OCI-LY3 (cell line): ENCODE results near the gene WRNIP1.
A peak's percentile ranks its signal among the peaks of the same experiment; 100 is the strongest.
"Not testable (repeated sequence)": the region's sequence is repeated elsewhere in the genome, so short reads cannot be mapped to it uniquely, and the experiment has no call there.

Source experiments
- H2AFZ ChIP-seq: fragments of 200-600, 300-600 bp; shearing (Covaris generic); 2 replicates; pipeline ENCODE4 v1.6.0; 2014; ENCODE audit warnings: antibody characterized with exemption, low read depth, low read length
- H3K27ac ChIP-seq: fragments of 200-600, 300-600 bp; sonication (generic); 2 replicates; pipeline ENCODE4 v1.5.1; 2014; ENCODE audit warnings: mild to moderate bottlenecking, low read length, moderate library complexity, mixed read lengths
- H3K27me3 ChIP-seq: fragments of 200-600, 300-600 bp; sonication (generic); 2 replicates; pipeline ENCODE4 v1.6.1; 2014; ENCODE audit warnings: low read depth, low read length, mixed read lengths
- H3K36me3 ChIP-seq: fragments of 200-600, 300-600 bp; sonication (generic); replicated peaks from 2 replicates; pipeline ENCODE3; 2014; ENCODE audit warnings: low read depth, low read length, mixed read lengths
- H3K4me1 ChIP-seq: fragments of 300-600, 200-600 bp; sonication (generic); 2 replicates; pipeline ENCODE4 v1.6.1; 2014; ENCODE audit warnings: low read length, mixed read lengths
- H3K4me2 ChIP-seq: fragments of 200-600, 300-600 bp; sonication (generic); 2 replicates; pipeline ENCODE4 v1.6.1; 2014; ENCODE audit warnings: low read length, mixed read lengths
- H3K4me3 ChIP-seq: fragments of 300-600, 200-600 bp; sonication (generic); 2 replicates; pipeline ENCODE4 v1.5.1; 2014; ENCODE audit warnings: antibody characterized with exemption, mild to moderate bottlenecking, low read length, moderate library complexity
- H3K79me2 ChIP-seq: fragments of 300-600, 200-600 bp; shearing (Covaris generic); 2 replicates; pipeline ENCODE4 v1.6.1; 2014; ENCODE audit warnings: mild to moderate bottlenecking, low read length, mixed read lengths
- H3K9ac ChIP-seq: fragments of 300-600, 200-600 bp; shearing (Covaris generic); 2 replicates; pipeline ENCODE4 v1.6.0; 2014; ENCODE audit warnings: mild to moderate bottlenecking, low read length, moderate library complexity
- H3K9me3 ChIP-seq: fragments of 200-600, 300-600 bp; shearing (Covaris generic); 2 replicates; pipeline ENCODE4 v1.6.1; 2014; ENCODE audit warnings: low read length, mixed read lengths; ENCODE audit not compliant: insufficient read depth
- H4K20me1 ChIP-seq: fragments of 200-600, 300-600 bp; sonication (generic); 2 replicates; pipeline ENCODE4 v1.6.1; 2016; ENCODE audit warnings: low read length, mixed read lengths; ENCODE audit not compliant: insufficient read depth
- EZH2phosphoT487 ChIP-seq: fragments of 200-600 bp; shearing (Covaris generic); IDR thresholded peaks from 2 replicates; pipeline ENCODE4 v1.6.1; 2018; ENCODE audit warnings: antibody characterized with exemption, mixed run types, low read depth
- TF ChIP-seq, protein P1 (sequence below): fragments of 200-600, 300-600 bp; sonication (generic); IDR thresholded peaks from 2 replicates; pipeline ENCODE4 v1.5.1; 2014; ENCODE audit warnings: antibody characterized with exemption, low read length, low read depth

WRNIP1 gene

DNA sequence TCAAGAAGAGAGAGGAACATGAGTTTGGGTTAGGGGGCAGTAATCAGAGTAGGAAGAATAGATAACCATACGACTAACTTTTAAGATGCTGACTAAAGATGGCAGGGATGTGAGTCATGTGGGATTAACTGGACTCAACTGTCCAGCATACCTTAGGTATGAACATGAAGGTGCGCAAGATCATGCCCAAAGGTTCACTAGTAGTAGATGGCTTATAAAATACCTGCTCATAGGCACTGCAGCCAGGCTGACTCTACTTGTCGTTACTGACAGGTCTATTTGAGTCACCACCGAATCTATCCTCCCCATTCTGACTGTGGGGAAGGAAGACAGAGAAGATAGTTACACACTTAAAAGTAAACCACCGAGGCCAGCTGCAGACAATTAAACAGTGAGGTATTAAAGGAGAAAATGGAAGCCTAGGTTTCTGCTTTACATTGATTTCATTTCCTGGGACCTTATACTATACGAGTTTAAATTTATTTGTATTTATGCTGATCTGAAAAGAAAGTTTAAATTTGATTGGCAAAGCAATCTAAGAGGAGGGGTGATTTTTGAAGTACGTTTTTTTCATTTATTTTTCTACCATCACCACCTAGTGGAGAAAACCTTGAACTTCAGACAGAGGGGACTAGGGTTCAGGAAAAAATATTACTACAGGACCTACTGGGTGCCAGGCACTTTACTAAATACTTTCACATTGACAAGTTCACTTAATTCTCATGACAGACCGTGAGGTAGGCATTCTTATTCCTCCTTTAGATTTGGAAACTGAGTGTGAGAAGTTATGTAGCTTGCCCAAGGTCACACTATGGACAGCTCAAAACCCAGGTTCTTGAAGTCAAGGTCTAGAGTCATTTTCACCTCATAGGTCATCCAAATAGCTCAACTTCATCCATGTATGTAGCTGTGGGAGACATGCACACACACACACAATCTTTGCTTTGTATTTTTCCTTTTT is 4.0 kb upstream of the WRNIP1 start:
- Histone ChIP-seq H3K27me3 (no peaks in the 10 kb centered on the region), H3K79me2 (peaks cover 6% of the 10 kb centered on the region), H3K9ac (no peak overlapping the region), H4K20me1 (no peaks in the 10 kb centered on the region), H2AFZ (peak overlapping the region; percentile 93), H3K9me3 (no peaks in the 10 kb centered on the region), H3K36me3 (no peaks in the 10 kb centered on the region), H3K4me1 (peaks cover 4% of the 10 kb centered on the region), H3K4me2 (peak overlapping the region; percentile 57), H3K4me3 (peak overlapping the region; percentile 53), H3K27ac (no peak overlapping the region)
- no peak for TF ChIP-seq EZH2phosphoT487
- TF ChIP-seq, protein P1, sequence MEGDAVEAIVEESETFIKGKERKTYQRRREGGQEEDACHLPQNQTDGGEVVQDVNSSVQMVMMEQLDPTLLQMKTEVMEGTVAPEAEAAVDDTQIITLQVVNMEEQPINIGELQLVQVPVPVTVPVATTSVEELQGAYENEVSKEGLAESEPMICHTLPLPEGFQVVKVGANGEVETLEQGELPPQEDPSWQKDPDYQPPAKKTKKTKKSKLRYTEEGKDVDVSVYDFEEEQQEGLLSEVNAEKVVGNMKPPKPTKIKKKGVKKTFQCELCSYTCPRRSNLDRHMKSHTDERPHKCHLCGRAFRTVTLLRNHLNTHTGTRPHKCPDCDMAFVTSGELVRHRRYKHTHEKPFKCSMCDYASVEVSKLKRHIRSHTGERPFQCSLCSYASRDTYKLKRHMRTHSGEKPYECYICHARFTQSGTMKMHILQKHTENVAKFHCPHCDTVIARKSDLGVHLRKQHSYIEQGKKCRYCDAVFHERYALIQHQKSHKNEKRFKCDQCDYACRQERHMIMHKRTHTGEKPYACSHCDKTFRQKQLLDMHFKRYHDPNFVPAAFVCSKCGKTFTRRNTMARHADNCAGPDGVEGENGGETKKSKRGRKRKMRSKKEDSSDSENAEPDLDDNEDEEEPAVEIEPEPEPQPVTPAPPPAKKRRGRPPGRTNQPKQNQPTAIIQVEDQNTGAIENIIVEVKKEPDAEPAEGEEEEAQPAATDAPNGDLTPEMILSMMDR: peak; percentile 55

DNA sequence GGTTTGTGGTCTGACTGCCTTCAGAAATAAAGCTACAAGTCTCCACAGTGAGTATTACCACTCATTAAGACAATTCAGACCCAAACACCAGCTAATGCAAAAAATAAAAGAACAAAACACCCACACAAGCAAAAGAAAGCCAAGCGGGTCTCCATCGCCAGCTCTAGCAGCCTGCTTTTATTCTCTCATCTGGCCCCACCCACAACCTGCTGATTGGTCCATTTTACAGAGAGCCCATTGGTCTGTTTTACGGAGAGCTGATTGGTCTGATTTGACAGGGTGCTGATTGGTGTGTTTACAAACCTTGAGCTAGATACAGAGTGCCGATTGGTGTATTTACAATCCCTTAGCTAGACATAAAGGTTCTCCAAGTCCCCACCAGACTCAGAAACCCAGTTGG is 2.3 kb upstream of the WRNIP1 start:
- not testable (repeated sequence) for H3K9me3 ChIP-seq, H2AFZ ChIP-seq, H3K4me2 ChIP-seq, H3K27me3 ChIP-seq, H3K9ac ChIP-seq, H3K4me3 ChIP-seq, H3K36me3 ChIP-seq, H3K27ac ChIP-seq
- Histone ChIP-seq H3K79me2 (peaks cover 23% of the 10 kb centered on the region), H3K4me1 (peaks cover 13% of the 10 kb centered on the region), H4K20me1 (peaks cover 15% of the 10 kb centered on the region)

DNA sequence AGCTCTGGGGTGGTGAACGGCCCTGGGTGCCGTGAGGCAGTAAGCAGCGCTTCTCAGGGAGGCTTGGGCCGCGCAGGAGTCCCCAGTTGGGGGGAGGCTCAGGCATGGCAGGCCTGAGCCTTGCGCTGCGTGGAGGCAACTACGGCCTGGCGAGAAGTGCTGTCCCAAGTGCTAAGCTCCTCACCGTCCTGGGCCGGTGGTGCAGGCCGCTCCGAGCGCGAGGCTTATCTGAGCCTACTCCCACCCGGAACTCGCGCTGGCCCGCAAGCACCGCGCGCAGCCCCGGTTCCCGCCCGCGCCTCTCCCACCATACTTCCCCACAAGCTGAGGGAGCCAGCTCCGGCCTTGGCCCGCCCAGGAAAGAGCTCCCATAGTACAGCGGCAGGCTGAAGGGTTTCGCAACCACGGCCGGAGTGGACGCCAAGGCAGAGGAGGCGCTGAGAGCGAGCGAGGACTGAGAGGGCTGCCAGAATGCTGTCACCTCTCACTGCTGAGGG is 1.8 kb upstream of the WRNIP1 start:
- Histone ChIP-seq H3K9ac (no peak overlapping the region), H3K79me2 (peaks cover 28% of the 10 kb centered on the region), H3K9me3 (no peaks in the 10 kb centered on the region), H2AFZ (no peak overlapping the region), H4K20me1 (peaks cover 21% of the 10 kb centered on the region), H3K27ac (no peak overlapping the region), H3K4me2 (no peak overlapping the region), H3K4me1 (peaks cover 19% of the 10 kb centered on the region), H3K36me3 (peaks cover 9% of the 10 kb centered on the region), H3K27me3 (no peaks in the 10 kb centered on the region), H3K4me3 (no peak overlapping the region)
- TF ChIP-seq EZH2phosphoT487: no peak
- TF ChIP-seq, protein P1: no peak

DNA sequence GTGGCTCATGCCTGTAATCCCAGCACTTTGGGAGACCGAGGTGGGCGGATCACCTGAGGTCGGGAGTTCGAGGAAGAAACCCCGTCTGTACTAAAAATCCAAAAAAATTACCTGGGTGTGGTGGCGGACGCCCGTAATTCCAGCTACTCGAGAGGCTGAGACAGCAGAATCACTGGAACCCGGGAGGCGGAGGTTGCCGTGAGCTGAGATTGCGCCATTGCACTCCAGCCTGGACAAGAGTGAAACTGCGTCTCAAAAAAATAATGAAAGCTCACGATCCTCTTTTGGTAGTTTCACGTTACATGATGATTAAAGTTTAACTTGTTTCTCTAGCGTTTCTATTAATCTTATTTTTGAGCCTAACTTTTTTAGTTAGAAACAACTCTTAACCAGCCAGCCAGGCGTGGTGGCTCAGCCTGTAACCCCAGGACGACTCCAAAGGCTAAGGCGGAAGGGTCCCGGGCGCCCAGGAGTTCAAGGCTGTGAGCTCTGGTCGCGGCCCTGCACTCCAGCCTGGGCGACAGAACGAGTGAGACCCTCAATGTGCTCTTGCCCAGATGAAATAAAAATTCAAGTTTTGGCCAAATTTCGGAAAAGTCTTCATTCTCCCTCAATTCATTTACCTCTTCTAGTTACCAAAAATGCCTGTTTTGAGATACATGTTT is 1.2 kb upstream of the WRNIP1 start:
- peaks cover 23% of the 10 kb centered on the region for H3K4me1 ChIP-seq
- H3K36me3 ChIP-seq: peaks cover 15% of the 10 kb centered on the region
- H3K9ac ChIP-seq: peak overlapping the region; percentile 77; the same call in 1 of the 2 replicates
- H3K4me2 ChIP-seq: peak overlapping the region; percentile 79
- TF ChIP-seq, protein P1: no peak
- TF ChIP-seq EZH2phosphoT487: no peak
- peaks cover 27% of the 10 kb centered on the region for H4K20me1 ChIP-seq
- no peaks in the 10 kb centered on the region for H3K27me3 ChIP-seq
- H2AFZ ChIP-seq: peak overlapping the region; percentile 62; the same call in 1 of the 2 replicates
- H3K27ac ChIP-seq: no peak overlapping the region
- peaks cover 34% of the 10 kb centered on the region for H3K79me2 ChIP-seq
- H3K9me3 ChIP-seq: no peaks in the 10 kb centered on the region
- peak overlapping the region; percentile 88 for H3K4me3 ChIP-seq
